HG03280 (cell line): ENCODE measurements around the gene PYCR2.
"Not testable (repeated sequence)": the region's sequence is repeated elsewhere in the genome, so short reads cannot be mapped to it uniquely, and the experiment has no call there.

Source experiments
- ATAC-seq: cut with Tn5 transposase; IDR thresholded peaks from one replicate; pipeline ENCODE4 v1.9.1; 2021; ENCODE audit warnings: mild to moderate bottlenecking, moderate library complexity; ENCODE audit not compliant: unreplicated experiment

Gene PYCR2

GRCh38 chr1:225943582-225943981 lies 19.5 kb upstream of the PYCR2 start:
- ATAC-seq: no peak

GRCh38 chr1:225942574-225942973 lies 18.5 kb upstream of the PYCR2 start:
- peak; percentile 92 for ATAC-seq

DNA sequence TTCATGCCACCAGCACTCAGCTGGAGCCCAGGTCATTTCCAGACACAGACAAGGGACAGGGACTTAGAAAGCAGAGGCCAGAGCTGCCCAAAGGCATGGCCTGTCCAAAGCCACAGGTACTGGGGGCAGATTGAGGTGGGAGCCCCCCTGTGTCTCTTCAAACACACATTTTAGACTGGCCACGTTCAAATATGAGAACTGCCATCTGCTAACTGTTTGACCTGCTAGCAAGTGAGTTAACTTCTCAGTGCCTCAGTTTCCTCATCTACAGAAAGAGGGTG lies 17.8 kb upstream of the PYCR2 start:
- ATAC-seq: no peak

DNA sequence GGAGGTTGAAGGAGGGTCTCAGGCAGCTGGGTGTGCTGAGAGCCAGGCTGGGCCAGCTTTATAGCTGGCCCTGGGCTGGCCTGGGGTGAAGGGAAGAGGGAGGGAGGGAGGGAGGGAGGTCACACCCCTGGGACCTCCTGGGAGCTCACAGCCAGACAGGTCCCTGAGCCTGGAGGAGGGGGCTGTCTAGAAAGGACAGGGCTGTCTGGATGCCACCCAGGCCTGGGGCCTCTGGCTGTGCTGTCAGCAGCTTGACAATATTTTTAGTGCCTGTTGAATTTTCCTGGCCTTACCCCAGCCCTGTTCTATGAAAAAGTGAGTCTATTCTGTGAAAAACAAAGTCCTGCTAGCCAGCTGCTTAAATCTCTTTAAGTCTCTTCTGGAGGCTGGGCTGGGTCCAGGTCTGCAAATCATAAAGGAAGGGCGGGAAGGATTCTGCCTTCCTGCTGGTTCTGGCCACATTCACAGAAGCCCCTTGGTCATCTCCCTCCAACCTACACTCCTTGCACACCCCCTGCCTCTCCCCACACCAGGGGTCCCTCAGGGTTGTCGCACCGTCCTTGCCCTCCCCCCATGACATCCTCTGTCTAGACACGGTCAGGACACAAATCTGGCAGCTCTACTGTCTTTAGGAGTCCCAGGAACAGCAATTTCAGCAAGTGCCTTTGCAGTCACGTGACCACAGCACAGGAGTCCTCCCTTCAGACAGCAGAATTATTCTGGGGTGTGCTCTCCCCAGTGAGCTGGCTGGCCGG lies 17.3 kb upstream of the PYCR2 start, which contains the start of gene LEFTY2:
LEFTY2 (minus strand) TSS at position 34 of the 755 bp plus-strand sequence. CDS start 80 bp downstream, outside the sequence.
- no peak for ATAC-seq

- no peak for ATAC-seq
Measured at GRCh38 chr1:225940385-225941151, 16.5 kb upstream of the PYCR2 start.

GRCh38 chr1:225939939-225940310 lies 15.9 kb upstream of the PYCR2 start:
- not testable (repeated sequence) for ATAC-seq

- ATAC-seq: not testable (repeated sequence)
Measured at GRCh38 chr1:225939097-225939938, 15.3 kb upstream of the PYCR2 start.

DNA sequence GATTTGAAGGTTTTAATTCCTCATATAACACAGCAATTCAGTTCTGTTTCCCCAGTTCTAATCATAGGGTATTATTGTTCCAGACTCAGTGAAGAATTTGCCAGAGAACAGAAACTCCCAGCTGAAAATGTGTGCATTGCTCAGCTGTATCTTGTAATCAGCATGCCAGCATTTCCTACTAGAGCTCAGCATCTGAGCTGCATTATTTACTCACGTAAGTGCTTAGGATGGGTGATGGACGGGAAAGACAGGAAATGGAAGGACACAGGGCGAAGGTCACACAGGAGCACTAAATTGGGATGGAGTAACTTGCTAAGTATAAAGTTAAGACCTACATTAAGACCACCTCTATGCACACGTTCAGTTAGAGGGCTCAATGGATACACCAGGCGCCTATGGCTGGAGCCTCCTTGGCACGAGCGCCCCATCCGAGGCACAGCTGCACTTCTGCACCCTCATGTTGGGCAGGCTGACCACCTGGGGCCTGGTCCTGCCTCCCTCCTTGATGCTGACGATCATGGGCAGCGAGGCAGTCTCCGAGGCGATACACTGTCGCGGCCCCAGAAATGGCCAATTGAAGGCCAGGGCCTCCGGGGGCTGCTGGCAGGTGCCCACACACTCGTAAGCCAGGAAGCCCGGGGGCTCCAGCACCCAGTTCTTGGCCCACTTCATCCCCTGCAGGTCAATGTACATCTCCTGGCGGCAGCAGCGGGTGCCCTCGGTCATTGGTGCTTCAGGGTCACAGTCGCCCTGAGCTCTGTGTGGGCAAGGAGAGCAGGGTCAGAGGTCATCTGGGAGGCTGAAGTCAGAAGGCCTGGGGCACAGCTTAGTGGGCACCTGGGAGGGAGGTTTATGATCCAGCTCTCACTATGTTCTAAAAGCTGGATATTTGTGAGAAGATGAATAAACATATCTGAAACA lies 13.3 kb upstream of the PYCR2 start:
- ATAC-seq: no peak

DNA sequence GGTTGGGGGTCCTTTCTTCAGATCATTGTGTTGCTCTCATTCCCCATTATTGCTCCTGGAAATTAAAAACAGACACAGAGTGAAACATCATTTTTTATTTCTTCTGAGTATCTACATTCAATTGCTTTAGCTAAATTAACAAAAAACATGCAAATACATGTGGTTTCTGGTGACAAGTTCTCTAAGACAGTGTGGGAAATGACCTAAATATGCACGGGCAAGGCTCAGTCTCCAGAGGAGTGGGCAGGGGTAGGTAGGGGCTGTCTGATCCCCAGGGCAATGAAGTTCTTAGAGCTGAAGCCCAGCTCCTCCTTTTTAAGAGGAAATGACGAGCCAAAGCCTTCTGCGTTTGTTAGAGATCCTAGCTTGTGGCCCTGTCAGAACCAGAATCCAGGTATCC lies 12.5 kb upstream of the PYCR2 start:
- ATAC-seq: no peak

DNA sequence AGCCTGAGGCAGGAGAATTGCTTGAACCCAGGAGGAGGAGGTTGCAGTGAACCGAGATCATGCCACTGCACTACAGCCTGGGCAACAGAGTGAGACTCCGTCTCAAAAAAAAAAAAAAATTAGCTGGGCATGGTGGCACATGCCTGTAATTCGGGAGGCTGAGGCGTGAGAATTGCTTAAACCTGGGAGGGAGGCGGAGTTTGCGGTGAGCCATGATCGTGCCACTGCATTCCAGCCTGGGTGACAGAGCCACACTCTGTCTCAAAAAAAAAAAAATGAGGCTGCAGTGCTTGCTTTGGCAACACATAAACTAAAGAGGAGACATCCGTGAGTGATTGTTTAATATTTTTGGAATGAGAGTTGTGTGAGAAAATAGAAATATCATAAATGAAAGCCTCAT lies 12.0 kb upstream of the PYCR2 start:
- not testable (repeated sequence) for ATAC-seq

DNA sequence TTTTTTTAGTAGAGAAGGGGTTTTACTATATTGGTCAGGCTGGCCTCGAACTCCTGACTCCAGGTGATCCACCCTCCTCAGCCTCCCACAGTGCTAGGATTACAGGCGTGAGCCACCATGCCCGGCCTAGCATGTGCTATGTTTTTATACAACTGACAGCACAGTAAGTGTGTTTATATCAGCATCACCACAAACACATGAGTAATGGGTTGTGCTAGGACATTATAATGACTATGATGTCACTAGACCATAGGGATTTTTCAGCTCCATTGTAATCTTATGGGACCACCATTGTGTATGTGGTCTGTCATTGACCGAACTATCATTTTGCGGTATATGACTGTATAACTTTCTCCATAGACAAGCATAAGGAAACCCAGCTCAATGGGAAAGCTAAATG lies 10.7 kb upstream of the PYCR2 start:
- ATAC-seq: no peak

DNA sequence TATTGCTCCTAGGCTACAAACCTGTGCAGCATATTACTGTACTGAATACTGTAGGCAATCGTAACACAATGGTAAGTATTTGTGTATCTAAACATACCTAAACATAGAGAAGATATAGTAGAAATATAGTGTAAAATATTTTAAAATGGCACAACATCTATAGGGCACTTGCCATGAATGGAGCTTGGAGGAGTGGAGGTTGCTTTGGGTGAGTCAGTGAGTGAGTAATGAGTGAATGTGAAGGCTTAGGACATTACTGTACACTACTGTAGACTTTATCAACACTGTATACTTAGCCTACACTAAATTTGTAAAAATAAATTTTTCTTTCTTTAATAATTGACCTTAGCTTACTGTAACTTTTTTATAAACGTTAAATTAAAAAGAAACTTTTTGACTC lies 9.0 kb upstream of the PYCR2 start:
- no peak for ATAC-seq

GRCh38 chr1:225931270-225932136 lies 7.5 kb upstream of the PYCR2 start:
- no peak for ATAC-seq

GRCh38 chr1:225930566-225930965 lies 6.5 kb upstream of the PYCR2 start:
- no peak for ATAC-seq

DNA sequence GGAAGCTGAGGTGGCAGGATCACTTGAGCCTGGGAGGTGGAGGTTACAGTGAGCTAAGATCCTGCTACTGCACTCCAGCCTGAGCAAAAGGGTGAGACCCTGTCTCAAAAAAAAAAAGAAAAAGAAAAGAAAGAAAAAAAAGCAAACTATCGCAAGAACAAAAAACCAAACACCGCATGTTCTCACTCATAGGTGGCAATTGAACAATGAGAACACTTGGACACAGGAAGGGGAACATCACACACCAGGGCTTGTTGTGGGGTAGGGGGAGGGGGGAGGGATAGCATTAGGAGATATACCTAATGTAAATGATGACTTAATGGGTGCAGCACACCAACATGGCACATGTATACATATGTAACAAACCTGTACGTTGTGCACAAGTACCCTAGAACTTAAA lies 5.4 kb upstream of the PYCR2 start:
- ATAC-seq: not testable (repeated sequence)

DNA sequence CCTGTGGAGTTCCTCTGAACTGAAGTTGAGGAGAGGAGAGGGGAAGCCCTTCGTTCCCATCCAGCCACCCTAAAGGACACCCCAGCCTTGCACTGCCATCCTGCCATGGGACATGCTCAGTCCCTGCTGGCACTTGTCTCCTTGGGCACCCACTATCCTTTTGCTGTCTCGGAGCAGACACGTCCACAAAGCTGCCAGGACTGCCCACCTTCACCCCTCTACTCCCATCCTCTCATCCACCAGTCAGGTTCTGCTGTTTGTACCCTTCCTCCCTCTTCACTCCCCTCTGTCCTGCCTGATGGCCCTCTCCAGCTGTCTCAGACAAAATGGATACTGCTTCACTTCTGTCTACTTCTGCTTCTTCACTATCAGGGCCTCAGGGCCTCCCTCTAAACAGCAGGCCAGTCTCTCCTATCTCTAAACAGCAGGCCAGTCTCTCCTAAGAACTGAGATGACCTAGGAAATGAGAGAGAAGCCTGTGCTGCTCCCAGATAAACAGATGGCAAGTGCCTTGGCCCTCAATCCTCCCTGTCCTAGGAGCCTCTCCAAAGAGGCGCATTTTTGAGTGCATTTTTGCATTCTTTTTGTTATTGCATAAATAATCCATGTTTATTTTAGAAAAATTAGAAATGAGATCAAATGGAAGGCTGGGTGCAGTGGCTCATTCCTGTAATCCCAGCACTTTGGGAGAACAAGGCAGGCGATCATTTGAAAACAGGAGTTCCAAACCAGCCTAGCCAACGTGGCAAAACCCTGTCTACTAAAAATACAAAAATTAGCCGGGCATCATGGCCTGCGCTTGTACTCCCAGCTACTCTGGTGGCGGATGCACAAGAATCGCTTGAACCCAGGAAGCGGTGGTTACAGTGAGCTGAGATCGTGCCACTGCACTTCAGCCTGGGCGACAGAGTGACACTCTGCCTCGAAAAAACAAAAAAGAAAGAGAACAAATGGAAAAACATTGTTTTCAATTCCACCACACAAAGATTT lies 4.4 kb upstream of the PYCR2 start:
- ATAC-seq: no peak

DNA sequence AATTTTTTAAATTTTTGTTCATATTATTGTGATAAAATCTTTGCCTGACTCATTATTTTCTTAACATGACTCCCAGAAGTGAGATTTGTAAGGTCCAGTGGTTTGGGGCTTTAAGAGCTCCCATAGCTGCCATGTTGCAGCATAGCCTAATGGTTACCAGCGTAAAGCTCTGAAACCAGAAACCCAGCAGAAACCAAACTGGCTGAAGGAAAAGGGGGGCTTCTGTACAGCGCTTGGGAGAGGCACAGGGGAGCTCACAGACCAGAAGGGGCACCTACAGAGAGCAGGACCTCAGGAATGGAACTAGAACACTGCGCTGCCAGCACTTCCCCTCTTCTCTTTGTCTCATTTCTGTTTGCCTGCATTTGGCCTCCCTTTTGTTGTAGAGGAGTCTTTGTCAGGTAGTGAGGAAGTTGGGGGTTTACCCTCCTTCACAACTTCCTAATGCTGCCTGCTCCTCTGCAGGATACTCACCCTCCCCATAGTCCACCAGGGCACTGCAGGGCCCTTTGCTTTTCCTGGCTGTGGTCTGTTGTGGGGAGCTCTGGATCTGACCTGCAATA lies 2.6 kb upstream of the PYCR2 start:
- no peak for ATAC-seq

- ATAC-seq: no peak
Measured at GRCh38 chr1:225923381-225923691, 714 bp downstream of the PYCR2 start.
